HG03135 (cell line): Measurements from ENCODE around the gene ZNF75A.
"Not testable (repeated sequence)": the region's sequence is repeated elsewhere in the genome, so short reads cannot be mapped to it uniquely, and the experiment has no call there.

Experiments
- ATAC-seq: cut with Tn5 transposase; IDR thresholded peaks from one replicate; pipeline ENCODE4 v1.9.1; 2021; ENCODE audit warnings: mild to moderate bottlenecking, moderate library complexity; ENCODE audit not compliant: unreplicated experiment

Gene ZNF75A

DNA sequence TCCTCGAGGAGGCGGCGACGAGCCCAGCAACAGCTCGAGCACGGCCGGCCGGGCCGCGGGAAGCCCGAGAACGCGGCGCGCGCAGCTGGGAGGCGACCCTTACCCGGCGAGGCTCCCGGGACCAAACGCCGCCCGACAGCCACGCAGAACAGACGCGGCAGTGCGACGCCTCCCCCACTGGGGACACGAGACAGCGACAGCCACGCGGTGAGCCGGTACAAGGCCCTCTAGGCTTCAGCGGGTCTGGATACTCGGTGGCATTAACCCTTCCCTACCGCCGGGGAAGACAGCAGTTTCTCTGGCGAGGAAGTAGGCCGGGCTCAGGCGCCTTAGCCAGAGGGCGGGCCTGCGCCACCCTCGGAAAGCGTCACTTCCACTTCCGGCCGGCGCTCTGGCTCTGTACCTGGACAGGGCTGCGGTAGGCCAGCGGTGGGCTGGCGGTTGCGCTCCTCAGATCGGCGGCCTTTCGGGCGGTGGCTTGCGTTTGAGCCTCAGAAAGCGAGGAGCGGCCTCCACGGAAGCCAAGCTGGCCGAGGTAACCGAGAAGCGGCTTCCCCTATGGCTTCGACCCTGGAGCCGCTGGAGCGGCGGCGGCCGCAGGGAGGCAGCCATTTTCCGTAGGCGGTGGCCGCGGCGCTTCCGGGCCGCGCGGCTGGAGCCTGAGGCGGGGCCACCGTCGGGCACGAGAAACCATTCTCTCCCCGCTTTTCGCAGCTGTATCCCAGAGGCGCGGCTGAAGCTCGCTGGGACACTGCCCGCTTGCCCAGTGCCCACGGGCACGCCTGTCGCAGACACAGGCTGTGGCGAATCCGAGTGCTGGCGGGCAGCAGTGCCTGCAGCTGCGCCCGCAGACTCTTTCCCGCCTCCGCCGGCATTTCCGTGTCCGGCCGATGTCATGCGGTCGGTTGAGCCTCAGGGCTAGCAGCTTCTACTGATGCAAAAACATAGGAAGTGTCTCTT is at the start of gene ZNF75A, which contains the start of gene TIGD7:
ZNF75A (plus strand) TSS at position 389 of the 960 bp plus-strand sequence. CDS start 2,932 bp downstream, outside the sequence.
TIGD7 (minus strand) TSS at position 322 of the 960 bp plus-strand sequence. CDS start 4,816 bp downstream, outside the sequence.
- ATAC-seq = peak; percentile 95

DNA sequence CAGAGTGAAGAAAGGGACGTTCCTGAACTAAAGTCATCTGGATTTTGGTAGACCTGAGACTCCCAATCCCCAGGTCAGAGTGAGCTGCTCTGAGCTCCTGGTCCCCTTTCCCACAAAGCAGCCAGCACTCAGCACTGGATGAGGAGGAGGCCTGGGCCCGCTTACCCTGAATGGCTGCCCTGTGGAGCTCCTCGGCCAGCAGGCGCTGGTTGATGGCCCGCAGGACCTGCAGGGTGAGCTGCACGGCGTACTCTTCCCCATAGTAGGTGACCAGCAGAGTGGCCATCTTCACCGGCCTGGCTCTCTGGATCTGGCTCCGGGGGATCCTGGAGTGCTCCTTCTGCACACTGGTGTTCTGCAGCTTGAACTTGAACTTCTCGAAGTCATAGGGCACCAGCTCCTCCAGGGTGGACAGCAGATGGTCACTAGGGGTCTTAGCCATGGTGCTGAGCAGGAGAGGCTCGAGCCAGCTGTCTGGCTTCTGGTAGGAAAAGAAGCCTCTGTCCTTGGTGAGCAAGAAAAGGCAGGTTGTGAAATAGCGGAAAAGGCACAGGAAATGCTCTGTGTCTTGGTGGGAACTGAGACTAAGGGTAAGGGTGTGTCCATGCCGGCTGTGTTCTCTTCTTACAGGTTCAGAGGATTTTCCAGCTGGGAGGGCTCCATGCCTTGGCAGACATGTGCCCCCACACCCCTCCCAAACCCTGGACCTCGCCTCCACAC is 49.0 kb upstream of the ZNF75A start, which contains the start of gene MEFV:
MEFV (minus strand) TSS at position 488 of the 720 bp plus-strand sequence; CDS start at position 442, 46 bp downstream.
- no peak for ATAC-seq

DNA sequence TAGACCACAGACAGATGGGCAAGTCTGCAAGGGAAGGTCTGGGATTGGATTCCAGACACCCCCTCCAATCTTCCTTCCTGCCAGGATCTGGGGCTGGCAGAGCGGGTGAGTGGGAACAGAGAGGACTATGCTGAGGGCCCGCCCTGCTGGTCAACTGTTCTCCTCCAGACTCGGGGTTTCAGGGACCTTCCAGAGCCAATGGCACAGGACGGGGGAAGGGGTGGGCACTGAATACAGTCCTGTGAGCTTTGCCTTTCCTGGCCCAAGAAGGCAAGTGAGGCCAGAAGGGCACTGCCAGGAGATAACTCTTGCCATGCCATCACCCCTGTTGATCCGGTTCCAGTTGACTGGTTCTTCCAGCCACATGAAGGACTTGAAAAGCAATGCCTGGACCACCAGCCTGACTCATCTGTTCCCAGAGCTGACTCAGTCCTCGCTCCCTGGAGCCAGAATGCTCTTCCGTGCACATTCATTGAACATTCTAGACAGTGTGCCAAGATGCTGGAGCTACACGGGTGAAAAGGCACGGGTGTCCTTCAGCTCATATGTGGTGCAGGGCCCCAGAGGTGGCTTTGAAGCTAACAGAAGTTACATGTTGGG is 48.3 kb upstream of the ZNF75A start:
- no peak for ATAC-seq

DNA sequence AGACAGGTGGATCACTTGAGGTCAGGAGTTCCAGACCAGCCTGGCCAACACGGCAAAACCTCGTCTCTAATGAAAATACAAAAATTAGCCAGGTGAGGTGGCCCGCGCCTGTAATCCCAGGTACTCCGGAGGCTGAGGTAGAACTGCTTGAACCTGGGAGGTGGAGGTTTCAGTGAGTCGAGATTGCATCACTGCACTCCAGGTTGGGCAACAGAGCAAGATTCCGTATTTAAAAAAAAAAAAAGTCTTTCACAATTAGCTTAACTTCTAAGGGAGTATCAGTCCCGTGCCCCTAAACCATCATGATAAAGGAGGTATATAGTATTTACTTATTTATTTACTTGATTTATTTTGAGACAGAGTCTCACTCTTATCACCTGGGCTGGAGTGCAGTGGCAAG is 45.5 kb upstream of the ZNF75A start:
- no peak for ATAC-seq

DNA sequence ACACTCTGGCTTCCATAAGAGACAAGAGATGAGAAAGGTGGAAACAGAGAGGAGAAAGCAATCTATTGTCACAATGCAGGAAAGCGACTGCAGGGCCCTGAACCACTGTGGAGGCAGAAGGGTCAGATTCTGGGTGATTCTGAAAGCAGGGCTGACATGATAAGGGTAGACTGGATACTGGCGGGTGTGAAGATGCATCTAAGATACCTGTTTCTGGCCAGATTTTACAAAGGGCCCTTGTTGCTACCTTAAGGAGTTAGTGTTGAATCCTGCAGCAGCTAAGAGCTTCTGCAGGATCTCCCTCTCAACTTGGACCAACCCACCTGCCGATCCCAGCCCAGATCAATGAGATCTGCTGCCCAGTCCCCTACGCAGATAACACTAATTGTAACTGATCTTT is 42.8 kb upstream of the ZNF75A start:
- no peak for ATAC-seq

DNA sequence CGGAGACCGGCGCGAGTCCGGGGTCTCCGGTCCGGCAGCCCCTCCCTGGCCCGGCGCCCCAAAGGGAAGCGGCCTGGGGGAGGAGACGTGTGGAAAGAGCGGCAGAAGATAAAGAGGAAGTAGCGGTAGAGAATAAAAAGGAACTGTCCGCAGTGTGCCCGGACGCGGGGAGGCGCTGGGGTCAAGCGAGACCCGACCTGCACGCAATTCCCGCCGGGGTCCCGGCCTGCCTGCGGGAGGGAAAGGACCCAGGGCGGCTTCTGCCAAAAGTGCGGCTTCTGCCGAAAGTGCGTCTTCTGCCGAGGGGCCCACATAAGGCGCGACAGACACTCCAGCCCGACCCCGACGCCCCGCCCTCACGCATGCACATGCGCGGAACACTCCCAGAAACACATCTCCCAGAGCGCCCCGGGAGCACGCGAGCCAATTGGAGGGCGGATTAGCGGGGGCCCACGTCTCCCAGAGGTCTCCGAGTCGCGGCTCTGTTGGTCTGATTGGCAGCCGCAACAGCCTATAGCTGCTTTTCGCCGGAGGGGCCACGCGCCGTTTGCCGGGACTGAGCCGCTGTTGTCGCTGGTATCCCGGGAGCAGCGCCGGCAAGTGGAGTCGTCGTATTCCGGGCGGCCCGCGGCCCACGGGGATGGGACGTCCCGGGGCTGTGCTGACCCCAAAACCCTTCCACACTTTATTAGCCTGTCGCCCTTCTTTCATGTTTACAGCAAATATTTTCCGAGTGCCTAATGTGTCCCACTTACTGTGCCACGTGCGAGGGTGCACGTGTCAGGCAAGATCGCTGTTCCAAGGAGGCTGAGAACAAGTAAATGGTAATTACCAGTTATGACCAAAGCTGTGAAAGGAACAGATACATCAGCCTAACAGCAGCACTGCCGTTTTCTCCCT is 40.9 kb upstream of the ZNF75A start:
- ATAC-seq = peak; percentile 75

DNA sequence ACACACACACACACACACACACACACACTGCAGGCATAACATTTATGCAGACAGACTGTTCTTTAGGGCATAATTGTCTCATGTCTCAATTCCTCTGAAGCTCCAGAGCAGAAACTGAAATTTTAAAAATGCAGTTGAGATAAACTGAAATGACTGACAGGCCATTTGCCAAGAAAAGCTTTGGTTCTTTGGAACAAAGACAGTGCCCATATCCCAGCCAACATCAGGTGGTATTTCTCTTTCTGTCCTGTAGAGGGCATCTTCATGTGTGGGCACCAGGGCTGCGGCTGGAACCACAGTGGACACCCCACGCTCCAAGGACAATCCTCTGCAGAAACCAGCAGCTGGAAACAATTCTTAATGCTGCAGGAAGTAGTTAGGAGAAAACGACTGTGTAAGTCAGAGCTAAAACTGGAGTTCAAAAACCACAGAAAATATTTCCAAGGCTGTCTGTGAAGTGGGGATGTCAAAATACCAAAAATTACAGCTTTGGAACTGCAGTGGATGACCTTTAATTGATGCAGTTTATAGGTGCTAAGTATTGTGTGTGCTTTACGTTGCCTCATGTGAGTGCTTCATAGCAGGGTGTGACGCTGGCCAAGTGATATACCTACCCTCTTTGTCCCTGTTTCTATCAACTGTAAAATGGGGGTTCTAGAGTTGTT is 38.3 kb upstream of the ZNF75A start:
- no peak for ATAC-seq

DNA sequence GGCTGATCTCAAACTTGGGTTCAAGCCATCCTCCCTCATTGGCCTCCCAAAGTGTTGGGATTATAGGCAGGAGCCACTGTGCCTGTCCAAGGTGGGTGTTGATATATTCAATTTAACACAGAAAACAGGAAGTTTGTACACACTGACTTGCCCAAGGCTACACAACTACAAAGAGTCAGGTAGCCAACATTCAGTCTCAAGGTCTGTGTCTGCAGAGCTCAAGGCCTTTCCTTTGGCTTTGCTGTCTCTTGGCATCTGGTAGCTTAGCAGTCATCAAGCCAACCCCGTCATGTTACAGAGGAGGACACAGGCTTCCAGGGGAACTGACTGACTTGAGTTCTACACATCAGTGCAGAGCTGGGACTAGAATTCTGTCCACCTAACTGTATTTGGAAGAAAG is 37.0 kb upstream of the ZNF75A start:
- no peak for ATAC-seq

DNA sequence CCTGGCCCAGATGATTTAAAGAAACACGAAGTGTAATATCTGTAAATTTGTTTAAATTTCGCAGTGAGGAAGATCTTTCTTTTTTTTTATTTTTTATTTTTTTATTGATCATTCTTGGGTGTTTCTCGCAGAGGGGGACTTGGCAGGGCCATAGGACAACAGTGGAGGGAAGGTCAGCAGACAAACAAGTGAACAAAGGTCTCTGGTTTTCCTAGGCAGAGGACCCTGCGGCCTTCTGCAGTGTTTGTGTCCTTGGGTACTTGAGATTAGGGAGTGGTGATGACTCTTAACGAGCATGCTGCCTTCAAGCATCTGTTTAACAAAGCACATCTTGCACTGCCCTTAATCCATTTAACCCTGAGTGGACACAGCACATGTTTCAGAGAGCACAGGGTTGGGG is 34.6 kb upstream of the ZNF75A start:
- not testable (repeated sequence) for ATAC-seq

DNA sequence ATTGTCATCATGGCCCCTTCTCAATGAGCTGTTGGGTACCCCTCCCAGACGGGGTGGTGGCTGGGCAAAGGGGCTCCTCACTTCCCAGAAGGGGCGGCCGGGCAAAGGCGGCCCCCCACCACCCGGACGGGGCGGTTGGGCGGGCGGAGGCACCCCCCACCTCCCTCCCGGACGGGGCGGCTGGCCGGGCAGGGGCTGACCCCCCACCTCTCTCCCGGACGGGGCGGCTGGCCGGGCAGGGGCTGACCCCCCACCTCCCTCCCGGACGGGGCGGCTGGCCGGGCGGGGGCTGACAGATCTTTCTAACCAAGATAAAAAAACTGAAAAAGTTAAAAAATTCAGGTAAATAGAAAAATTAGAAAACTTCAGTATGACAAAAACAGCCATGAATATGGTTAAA is 34.0 kb upstream of the ZNF75A start:
- not testable (repeated sequence) for ATAC-seq

DNA sequence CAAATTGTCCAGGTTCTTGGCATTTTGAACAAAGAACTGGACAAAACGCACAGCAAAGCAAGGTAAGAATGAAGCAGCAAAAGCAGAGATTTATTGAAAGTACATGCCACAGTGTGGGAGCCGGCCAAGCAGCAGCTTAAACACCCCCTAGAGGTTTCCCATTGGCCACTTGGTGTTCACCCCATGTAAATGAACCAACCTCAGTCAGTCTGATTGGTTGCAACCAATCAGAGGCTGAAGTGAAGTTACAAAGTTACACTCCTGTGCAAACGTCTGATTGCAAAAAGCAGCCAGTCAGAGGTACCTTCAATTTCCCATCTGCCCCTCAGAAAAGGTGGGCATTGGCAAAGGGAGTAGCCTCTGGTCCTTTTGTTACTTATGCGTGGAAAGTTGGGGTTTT is 30.8 kb upstream of the ZNF75A start:
- no peak for ATAC-seq

DNA sequence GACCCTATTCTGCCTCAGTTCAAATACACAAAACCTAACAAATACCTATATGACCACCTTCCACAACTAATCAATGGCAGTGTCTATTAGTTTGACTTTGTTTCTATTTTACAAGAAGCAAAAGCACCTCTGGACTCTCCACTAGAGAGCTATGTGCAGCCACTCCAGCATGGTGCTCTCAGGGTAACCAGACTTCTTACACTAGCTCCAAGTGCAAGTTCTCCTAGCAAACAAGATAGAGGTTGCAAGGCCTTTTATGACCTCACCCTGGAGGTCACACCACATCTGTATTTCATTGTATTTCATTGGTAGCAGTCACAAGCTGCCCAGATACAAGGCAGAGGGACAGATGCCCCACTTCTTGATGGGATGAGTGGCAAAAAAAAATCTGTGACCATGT is 30.4 kb upstream of the ZNF75A start:
- no peak for ATAC-seq

DNA sequence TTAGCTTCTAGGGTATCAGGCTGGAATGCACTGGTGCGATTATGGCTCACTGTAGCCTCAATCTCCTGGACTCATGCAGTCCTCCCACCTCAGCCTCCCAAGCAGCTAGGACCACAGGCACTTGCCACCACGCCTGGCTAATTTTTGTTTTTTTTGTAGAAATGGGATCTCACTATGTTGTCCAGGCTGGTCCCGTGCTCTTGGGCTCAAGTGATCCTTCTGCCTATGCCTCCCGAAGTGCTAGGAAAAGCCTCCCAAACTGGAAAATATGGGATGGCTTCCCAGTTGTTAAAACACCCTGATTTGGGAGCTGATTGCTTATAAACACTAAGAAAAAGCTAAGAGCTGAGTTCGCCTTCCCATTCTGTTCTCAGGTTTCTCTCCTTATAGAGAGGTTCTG is 28.6 kb upstream of the ZNF75A start:
- no peak for ATAC-seq

DNA sequence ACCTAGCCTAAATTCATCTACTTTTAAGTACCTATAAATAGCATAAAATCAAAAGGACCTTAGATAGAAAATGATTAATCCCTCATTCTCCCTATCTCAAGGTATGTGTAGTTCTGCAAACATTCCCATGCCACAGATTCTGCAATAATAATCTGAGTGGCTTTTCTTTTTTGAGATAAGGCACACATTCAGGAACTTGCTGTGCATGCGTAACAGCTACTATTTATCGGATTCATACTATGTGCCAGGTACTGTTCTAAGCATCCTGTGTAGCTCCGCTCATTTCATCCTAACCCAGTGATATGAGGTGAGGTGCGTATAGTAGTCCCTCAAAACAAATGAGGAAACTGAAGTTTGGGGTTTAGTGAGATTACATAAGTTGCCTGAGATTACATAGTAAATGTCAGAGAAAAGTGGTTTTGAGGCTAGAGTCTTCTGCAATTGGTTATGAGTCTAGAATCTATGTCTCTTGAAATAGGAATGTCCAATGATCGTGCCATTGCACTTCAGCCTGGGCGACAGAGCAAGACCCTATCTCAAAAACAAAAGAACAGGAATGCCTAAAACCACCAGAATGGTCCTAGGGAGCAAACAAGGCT is 24.0 kb upstream of the ZNF75A start:
- ATAC-seq = no peak

DNA sequence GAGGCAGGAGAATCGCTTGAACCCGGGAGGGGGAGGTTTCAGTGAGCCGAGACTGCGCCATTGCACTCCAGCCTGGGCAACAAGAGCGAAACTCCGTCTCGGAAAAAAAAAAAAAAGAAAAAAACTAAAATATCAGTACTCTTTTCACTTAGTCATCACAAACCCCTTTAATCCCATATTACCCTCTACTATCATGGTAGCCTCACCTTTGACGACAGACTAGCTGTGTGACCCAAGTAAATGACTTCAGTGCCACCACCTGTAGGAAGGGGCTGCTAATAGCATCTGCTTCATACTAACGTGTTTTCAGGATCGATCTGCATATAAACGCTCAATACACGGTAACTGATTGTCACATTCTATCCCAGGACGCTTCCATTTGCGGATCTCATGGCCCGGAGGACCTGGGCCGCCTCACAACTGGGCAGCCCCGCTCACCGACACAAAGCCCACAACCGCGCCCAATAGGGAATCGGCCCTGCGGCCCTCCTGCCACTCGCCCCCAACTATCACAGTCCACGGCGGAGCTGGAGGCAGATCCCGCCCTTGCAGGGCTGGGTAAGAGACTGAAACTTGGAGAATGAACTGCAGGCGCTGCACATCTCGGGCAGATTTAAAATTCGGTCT is 23.1 kb upstream of the ZNF75A start:
- ATAC-seq = peak; percentile 32

DNA sequence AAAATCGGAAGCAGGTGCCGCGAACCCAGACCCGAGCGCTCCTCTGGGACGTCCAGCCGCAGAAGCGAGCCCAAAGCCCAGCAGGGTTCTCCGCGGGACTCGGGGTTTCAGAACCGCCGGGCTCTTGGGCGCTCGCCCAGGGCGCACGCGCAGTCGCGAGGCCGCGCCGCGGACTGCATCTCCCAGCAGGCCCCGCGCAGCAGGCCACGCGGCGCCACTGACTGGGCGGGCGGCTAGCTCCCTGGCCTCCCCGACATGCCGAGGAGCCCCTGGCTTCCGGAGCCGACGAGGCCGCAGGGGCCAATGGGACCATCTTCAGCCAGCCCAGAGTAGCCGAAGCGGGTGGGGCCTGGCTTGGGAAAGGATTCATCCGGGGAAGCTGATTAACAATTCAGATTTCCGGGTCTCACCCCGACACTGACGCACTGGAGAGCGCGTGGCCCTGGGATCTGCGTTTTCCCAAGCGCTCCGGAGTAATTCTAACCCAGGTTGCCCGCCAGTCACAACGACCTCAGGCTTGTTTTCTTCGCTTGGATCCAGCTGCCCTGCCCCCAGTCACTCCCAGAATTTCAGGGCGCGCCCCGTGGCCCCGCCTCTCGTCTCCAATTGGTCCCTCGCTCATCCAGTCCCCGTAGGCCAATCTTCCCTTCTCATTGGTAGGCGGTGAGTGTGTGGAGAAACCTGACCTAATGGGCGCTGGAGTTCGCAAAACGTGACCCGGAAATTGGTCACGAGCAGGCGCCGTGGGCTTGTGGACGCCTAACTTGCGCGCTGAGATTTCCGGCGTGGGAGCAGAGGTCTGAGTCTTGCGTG is 22.4 kb upstream of the ZNF75A start, which contains the start of gene ZNF263:
ZNF263 (plus strand) TSS at position 762 of the 813 bp plus-strand sequence. CDS start 328 bp downstream, outside the sequence.
- ATAC-seq = peak; percentile 81

DNA sequence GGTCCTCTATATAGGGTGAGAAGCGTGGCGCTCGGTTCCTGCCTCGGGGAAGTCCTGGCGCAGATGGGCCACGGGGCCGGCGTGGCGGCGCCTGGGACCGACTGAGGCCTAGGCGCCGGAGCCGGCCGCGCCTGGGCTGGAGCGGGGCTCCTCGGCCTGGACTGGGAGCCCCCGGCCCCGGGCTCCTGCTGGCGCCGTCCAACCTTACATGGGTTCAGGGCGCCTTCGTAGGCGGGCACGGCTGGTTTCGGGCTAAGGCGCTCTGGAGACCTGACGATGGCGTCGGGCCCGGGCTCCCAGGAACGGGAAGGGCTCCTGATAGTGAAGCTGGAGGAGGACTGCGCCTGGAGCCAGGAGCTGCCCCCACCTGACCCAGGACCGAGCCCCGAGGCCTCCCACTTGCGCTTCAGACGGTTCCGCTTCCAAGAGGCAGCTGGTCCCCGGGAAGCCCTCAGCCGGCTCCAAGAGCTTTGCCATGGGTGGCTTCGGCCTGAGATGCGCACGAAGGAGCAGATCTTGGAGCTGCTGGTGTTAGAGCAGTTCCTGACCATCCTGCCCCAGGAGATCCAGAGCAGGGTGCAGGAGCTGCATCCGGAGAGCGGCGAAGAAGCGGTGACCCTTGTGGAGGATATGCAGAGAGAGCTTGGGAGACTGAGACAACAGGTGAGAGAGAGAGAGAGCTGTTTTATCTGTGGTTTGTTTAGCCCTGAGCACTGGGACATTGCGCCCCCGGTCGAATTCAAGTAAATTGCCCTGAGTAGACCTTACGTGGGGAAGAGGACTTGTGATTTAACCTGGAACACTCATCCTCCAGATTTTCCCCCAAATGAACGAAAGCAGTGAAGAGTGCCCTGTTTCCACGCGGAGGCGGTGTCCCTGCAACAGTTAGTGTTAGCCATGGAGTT is 21.5 kb upstream of the ZNF75A start:
- no peak for ATAC-seq
